GM19099 (cell line): ENCODE measurements around the gene ST14.

Experiments used
- POLR2A ChIP-seq: IDR thresholded peaks from 3 replicates; pipeline ENCODE4 v1.6.1; 2011; ENCODE audit warnings: low read depth; ENCODE audit not compliant: insufficient read length; ENCODE audit errors: extremely low read depth

The ST14 gene

GRCh38 chr11:130215531-130216220 is 56.1 kb downstream of the ST14 start:
- TF ChIP-seq POLR2A: no peak

DNA sequence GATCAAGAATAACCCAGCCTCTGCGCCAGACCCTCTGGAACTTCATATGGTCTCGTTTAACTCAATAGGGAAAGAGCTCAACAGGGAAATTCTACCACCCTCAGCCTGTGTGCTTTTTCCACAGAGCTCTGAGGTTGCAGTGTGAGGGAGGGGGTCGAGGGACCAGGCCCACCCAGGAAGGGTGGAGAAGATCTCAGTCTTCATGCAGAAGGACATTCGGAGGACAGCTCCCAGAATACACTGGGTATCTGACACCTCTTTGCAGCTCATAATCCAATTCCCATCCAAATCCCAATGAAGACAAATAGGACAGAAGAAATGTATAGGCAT is 56.6 kb downstream of the ST14 start:
- TF ChIP-seq POLR2A: no peak

GRCh38 chr11:130216591-130217132 is 57.1 kb downstream of the ST14 start:
- no peak for TF ChIP-seq POLR2A

GRCh38 chr11:130217133-130218031 is 57.8 kb downstream of the ST14 start:
- TF ChIP-seq POLR2A: no peak

GRCh38 chr11:130218501-130219070 is 59.0 kb downstream of the ST14 start:
- no peak for TF ChIP-seq POLR2A

DNA sequence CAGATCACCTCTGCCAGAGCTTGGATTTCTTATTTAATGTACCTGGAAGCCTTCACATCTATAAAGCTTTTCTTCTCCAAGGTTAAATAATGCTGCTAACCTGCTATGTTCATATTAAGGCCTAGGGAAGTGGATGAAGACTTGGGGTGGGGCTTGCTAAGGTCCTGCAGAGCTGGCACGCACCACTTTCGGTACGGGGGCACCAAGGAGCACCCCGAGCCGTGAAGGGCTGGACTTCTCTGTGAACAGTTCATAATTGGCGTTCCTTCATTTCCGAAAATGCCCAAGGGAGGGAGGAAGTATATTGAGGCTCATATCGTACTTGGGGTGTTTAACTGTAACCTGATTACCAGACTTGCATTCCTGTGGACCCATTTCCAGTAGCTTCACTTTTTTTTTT is 59.6 kb downstream of the ST14 start:
- no peak for TF ChIP-seq POLR2A

DNA sequence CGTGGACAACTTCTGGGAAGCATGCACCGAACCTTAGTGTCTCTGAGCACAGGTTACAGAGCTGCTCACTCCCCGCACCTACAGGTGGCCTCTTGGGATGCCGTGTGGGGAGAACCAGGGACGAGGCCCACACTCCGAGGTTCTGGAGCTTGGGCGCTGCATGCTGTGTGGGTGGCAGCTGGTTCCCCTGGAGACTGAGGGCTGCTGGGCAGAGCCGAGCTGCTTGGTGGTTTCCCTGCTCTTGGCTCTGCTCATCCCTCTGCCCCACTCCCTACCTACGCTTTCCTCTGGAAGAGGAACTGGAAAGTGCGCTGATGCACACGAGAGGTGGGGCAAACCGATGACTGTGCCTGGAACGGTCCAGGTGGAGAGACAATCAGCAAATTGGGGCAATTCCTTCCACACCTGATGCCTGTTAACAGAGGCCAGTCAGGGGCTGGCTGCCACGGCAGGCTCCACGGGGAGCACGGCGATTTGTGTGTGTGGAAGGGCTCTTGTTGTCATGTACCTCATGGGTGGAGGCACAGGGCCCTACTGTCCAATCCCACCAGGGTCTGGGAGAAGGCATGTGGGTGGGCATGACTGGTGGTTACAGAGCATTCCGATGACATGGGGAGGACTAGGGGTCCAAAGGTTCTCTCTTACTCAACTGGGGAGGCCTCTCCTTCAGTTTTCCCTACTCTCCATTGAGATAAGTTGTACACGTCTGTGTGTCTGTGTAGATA is 60.9 kb downstream of the ST14 start:
- TF ChIP-seq POLR2A: no peak

GRCh38 chr11:130223291-130223971 is 63.8 kb downstream of the ST14 start:
- no peak for TF ChIP-seq POLR2A

GRCh38 chr11:130227373-130227772 is 67.8 kb downstream of the ST14 start:
- no peak for TF ChIP-seq POLR2A

GRCh38 chr11:130234315-130234714 is 74.7 kb downstream of the ST14 start:
- no peak for TF ChIP-seq POLR2A

GRCh38 chr11:130237282-130238006 is 77.9 kb downstream of the ST14 start:
- no peak for TF ChIP-seq POLR2A

DNA sequence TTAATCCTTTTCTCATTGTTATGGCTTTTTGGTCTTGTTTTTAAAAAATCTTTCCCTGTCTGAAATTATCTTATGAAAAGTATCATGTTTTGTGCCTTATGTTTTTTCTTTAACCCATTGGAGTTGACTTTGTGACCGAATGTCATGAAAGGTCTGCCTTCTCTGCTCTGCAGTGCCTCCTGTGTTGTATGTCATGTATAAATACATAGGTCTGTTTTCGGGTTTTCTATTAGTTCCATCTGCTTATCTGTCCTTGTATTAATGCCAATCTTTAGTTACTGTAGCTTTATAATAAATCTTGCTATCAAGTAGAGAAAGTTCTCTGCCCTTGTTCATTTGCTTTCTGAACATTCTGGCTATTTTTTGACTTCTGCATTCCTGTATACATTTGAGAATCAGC is 82.1 kb downstream of the ST14 start:
- TF ChIP-seq POLR2A: no peak

- no peak for TF ChIP-seq POLR2A
These were observed 84.2 kb downstream of the ST14 start for GRCh38 chr11:130243816-130244215.

GRCh38 chr11:130244848-130245247 is 85.3 kb downstream of the ST14 start:
- no peak for TF ChIP-seq POLR2A
